HepG2 (cell line): ENCODE measurements around the gene EGFL8. TPM values are rescaled to one million over a fixed set of nuclear protein-coding genes. Genes with fewer than 3 reads are reported as not detected.

Experiments used
- AGO1 ChIP-seq: fragments of 200-400 bp; formaldehyde crosslinking; IDR thresholded peaks from 2 replicates; pipeline ENCODE4 v1.6.1; 2017; ENCODE audit warnings: mild to moderate bottlenecking, low read depth, low read length, moderate library complexity; ENCODE audit not compliant: poor library complexity, severe bottlenecking
- ARID2 ChIP-seq: sonication (generic); formaldehyde crosslinking; IDR thresholded peaks from 2 replicates; pipeline ENCODE4 v1.8.1; 2022; ENCODE audit warnings: mild to moderate bottlenecking, missing genetic modification reagents, borderline replicate concordance
- BHLHE40 ChIP-seq: IDR thresholded peaks from 2 replicates; pipeline ENCODE4 v1.6.1; 2011; ENCODE audit warnings: low read length, improper control_type of control experiment
- CHD2 ChIP-seq: IDR thresholded peaks from 2 replicates; pipeline ENCODE4 v1.6.1; 2011; ENCODE audit warnings: low read depth, low read length, improper control_type of control experiment
- EP300 ChIP-seq, 3 experiments: sonication (generic) in 1 of 3; formaldehyde crosslinking in 1 of 3; IDR thresholded peaks; 2 replicates each; pipeline versions ENCODE4 v1.5.1 to v1.6.1; 2011 to 2020; ENCODE audit warnings: low read depth in 2 of 3, low read length in 2 of 3, borderline replicate concordance in 1 of 3, improper control_type of control experiment in 1 of 3, mild to moderate bottlenecking in 1 of 3, missing genetic modification reagents in 1 of 3, moderate library complexity in 1 of 3
- GRHL1 ChIP-seq: sonication (generic); formaldehyde crosslinking; conservative IDR thresholded peaks from 2 replicates; pipeline ENCODE4 v1.8.0; 2022; ENCODE audit warnings: missing genetic modification reagents
- JUNB ChIP-seq: sonication (generic); formaldehyde crosslinking; IDR thresholded peaks from 2 replicates; pipeline ENCODE4 v1.8.0; 2022; ENCODE audit warnings: missing genetic modification reagents, mild to moderate bottlenecking, borderline replicate concordance
- KAT8 ChIP-seq: IDR thresholded peaks from 2 replicates; pipeline ENCODE4 v1.6.1; 2016; ENCODE audit warnings: missing genetic modification reagents, missing compliant biosample characterization
- KDM3A ChIP-seq: IDR thresholded peaks from 2 replicates; pipeline ENCODE4 v1.6.1; 2018; ENCODE audit warnings: low read depth, missing compliant biosample characterization
- NAIF1 ChIP-seq: sonication (generic); formaldehyde crosslinking; IDR thresholded peaks from 2 replicates; pipeline ENCODE4 v1.5.0; 2020; ENCODE audit warnings: mild to moderate bottlenecking, missing genetic modification reagents, borderline replicate concordance
- RFX5 ChIP-seq: IDR thresholded peaks from 2 replicates; pipeline ENCODE4 v1.6.1; 2011; ENCODE audit warnings: low read depth, low read length, improper control_type of control experiment
- RFXANK ChIP-seq: IDR thresholded peaks from 2 replicates; pipeline ENCODE4 v1.6.1; 2016
- SIN3A ChIP-seq: IDR thresholded peaks from 2 replicates; pipeline ENCODE4 v1.6.1; 2011; ENCODE audit warnings: low read depth, mild to moderate bottlenecking, control low read depth, low read length, borderline replicate concordance
- SKI ChIP-seq: fragments of 450-650 bp; IDR thresholded peaks from one replicate; pipeline ENCODE4 v1.6.1; 2018; ENCODE audit warnings: mild to moderate bottlenecking; ENCODE audit not compliant: partially characterized antibody
- ZNF12 ChIP-seq: sonication (generic); formaldehyde crosslinking; IDR thresholded peaks from 2 replicates; pipeline ENCODE4 v1.5.0; 2020; ENCODE audit warnings: missing genetic modification reagents
- ZNF142 ChIP-seq: sonication (generic); formaldehyde crosslinking; IDR thresholded peaks from 2 replicates; pipeline ENCODE4 v1.4.0; 2020; ENCODE audit warnings: missing genetic modification reagents
- ZNF335 ChIP-seq: sonication (generic); formaldehyde crosslinking; IDR thresholded peaks from 2 replicates; pipeline ENCODE4 v1.4.0; 2020; ENCODE audit warnings: missing genetic modification reagents
- ZNF790 ChIP-seq: sonication (generic); formaldehyde crosslinking; IDR thresholded peaks from 2 replicates; pipeline ENCODE4 v1.8.0; 2022; ENCODE audit warnings: missing genetic modification reagents, mild to moderate bottlenecking, borderline replicate concordance
- ZNF879 ChIP-seq: sonication (generic); formaldehyde crosslinking; IDR thresholded peaks from 2 replicates; pipeline ENCODE4 v1.8.1; 2023; ENCODE audit warnings: missing genetic modification reagents
- polyA plus RNA-seq, 8 experiments: library from polyadenylated mRNA; depleted of rRNA in 3 of 8; stranded (reverse) in 7 of 8; unstranded in 1 of 8; fragments of >200 nt; fragmentation: Illumina TruSeq in 4 of 8; extraction: Trizol in 4 of 8; gene quantifications; 2 replicates each; pipeline versions ENCODE4 v1.2.1 to v1.2.3, GENCODE V29; 2011 to 2016; ENCODE audit warnings: low read depth in 4 of 8, missing spikeins in 1 of 8, mixed read lengths in 1 of 8; ENCODE audit not compliant: insufficient read depth in 1 of 8
- total RNA-seq, 5 experiments: library from RNA; depleted of rRNA; stranded (reverse); fragments of >200 nt; fragmentation: Illumina TruSeq; extraction: Trizol; gene quantifications; 2 replicates each; pipeline ENCODE4 v1.2.3, GENCODE V29; 2016; ENCODE audit warnings: low read depth in 1 of 5
- TF ChIP-seq, protein P1 (sequence below): sonication (generic); formaldehyde crosslinking; IDR thresholded peaks from 2 replicates; pipeline ENCODE4 v1.9.0; 2022; ENCODE audit warnings: low read depth, missing genetic modification reagents
- TF ChIP-seq, protein P2 (sequence below): IDR thresholded peaks from 2 replicates; pipeline ENCODE4 v1.6.1; 2016; ENCODE audit warnings: missing genetic modification reagents, missing compliant biosample characterization

Gene EGFL8
- total and polyA plus RNA-seq, 2 of the 13 experiments (the other 11 are each of a cell fraction or from before 2014, with no cell fraction given): 10.0 to 11.5 TPM

DNA sequence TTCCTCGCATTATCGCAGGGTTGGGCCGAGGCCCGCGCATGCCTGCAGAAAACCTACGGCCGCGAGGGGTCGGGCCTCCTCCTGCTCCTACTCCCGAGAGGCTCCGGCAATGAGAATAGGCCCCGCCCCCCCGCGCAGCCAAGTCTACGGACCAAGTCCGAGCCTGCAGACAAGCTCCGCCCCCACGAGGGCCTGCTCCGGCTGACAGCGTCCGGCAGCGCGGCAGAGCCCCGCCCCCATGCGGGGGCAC lies 31.2 kb downstream of the EGFL8 start (continued):
- TF ChIP-seq CHD2 (0 out of 2 replicates have a peak, but pooled peaks have one; percentile 76), SIN3A (peak; percentile 80; the same call in 1 of the 2 replicates), RFX5 (peak; percentile 11; the same call in 1 of the 2 replicates), BHLHE40 (peak; percentile 71; the same call in 1 of the 2 replicates), ARID2 (CRISPR knock-in tag) (0 out of 2 replicates have a peak, but pooled peaks have one; percentile 82), ZNF12 (CRISPR knock-in tag) (no peak), JUNB (CRISPR knock-in tag) (no peak), ZNF142 (CRISPR knock-in tag) (no peak), KDM3A (CRISPR knock-in tag) (no peak), ZNF335 (no peak), AGO1 (no peak), RFXANK (CRISPR knock-in tag) (peak; percentile 24; the same call in 1 of the 2 replicates), GRHL1 (no peak), ZNF790 (0 out of 2 replicates have a peak, but pooled peaks have one; percentile 8), EP300 (IDR thresholded peaks at IDR 0.05; ENCODE audit: low read depth in 2 of 2, low read length in 2 of 2) (peak; percentile 32 to 60; a peak in 1 of 4 replicates), EP300 (CRISPR knock-in tag; IDR thresholded peaks at IDR 0.05; ENCODE audit: borderline replicate concordance) (no peak), SKI (peak; percentile 69), KAT8 (CRISPR knock-in tag) (no peak), ZNF879 (CRISPR knock-in tag) (no peak), NAIF1 (0 out of 2 replicates have a peak, but pooled peaks have one; percentile 42)
- TF ChIP-seq, protein P1, sequence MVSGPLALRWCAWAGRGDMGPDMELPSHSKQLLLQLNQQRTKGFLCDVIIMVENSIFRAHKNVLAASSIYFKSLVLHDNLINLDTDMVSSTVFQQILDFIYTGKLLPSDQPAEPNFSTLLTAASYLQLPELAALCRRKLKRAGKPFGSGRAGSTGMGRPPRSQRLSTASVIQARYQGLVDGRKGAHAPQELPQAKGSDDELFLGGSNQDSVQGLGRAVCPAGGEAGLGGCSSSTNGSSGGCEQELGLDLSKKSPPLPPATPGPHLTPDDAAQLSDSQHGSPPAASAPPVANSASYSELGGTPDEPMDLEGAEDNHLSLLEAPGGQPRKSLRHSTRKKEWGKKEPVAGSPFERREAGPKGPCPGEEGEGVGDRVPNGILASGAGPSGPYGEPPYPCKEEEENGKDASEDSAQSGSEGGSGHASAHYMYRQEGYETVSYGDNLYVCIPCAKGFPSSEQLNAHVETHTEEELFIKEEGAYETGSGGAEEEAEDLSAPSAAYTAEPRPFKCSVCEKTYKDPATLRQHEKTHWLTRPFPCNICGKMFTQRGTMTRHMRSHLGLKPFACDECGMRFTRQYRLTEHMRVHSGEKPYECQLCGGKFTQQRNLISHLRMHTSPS (CRISPR knock-in tag): no peak
- TF ChIP-seq, protein P2, sequence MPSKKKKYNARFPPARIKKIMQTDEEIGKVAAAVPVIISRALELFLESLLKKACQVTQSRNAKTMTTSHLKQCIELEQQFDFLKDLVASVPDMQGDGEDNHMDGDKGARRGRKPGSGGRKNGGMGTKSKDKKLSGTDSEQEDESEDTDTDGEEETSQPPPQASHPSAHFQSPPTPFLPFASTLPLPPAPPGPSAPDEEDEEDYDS (CRISPR knock-in tag): peak; percentile 76; the same call in 1 of the 2 replicates
